ENCODE results near the gene MDC1.

- TF ChIP-seq CTCF (IDR thresholded peaks at IDR 0.05) (no peak), POLR2A (IDR thresholded peaks at IDR 0.05) (peak; percentile 67 to 79), POLR2AphosphoS5 (IDR thresholded peaks at IDR 0.05) (peak; percentile 81 to 93 (median 92))
These were observed 30.8 kb downstream of the MDC1 start, which contains the start of gene PPP1R18 for GRCh38 chr6:30686009-30686907.

Data from sigmoid colon (tissue), 4 donors.